ENCODE results near the gene PIM2.

PIM2 gene

DNA sequence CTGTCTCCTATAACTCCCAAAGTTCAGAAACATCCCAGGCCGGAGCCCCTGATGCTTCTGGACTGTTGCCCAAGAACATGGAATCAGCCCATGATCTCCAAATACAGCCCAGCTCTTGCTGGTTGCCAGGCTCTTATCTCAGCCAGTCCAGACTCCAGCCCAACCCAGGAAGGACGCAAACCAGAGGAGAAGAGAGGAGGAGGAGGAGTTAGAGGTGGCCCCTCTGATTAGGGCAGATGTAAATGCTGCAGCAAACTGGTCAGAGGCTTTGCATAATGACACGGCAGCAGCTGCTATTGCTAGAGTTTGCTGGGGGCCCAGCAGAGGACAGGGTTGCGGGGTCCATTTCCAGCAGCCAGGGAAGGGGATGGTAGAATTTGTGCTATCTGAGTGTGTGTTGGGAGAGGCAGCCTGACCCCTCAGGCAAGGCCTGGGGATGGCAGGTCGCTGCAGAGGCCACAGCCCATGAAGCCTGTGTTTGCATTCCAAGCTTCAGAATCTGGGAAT lies 42.8 kb upstream of the PIM2 start:
- TF ChIP-seq TAF1 (IDR thresholded peaks at IDR 0.05; ENCODE audit: borderline replicate concordance, insufficient read depth, low read length): no peak
- TF ChIP-seq FOXP2 (optimal IDR thresholded peaks at IDR 0.05; ENCODE audit: borderline replicate concordance, extremely low read depth, extremely low read length, insufficient read depth): no peak
- TF ChIP-seq, protein P1, sequence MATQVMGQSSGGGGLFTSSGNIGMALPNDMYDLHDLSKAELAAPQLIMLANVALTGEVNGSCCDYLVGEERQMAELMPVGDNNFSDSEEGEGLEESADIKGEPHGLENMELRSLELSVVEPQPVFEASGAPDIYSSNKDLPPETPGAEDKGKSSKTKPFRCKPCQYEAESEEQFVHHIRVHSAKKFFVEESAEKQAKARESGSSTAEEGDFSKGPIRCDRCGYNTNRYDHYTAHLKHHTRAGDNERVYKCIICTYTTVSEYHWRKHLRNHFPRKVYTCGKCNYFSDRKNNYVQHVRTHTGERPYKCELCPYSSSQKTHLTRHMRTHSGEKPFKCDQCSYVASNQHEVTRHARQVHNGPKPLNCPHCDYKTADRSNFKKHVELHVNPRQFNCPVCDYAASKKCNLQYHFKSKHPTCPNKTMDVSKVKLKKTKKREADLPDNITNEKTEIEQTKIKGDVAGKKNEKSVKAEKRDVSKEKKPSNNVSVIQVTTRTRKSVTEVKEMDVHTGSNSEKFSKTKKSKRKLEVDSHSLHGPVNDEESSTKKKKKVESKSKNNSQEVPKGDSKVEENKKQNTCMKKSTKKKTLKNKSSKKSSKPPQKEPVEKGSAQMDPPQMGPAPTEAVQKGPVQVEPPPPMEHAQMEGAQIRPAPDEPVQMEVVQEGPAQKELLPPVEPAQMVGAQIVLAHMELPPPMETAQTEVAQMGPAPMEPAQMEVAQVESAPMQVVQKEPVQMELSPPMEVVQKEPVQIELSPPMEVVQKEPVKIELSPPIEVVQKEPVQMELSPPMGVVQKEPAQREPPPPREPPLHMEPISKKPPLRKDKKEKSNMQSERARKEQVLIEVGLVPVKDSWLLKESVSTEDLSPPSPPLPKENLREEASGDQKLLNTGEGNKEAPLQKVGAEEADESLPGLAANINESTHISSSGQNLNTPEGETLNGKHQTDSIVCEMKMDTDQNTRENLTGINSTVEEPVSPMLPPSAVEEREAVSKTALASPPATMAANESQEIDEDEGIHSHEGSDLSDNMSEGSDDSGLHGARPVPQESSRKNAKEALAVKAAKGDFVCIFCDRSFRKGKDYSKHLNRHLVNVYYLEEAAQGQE (IDR thresholded peaks at IDR 0.05; ENCODE audit: insufficient read depth in 1 of 2, low read depth in 2 of 2, low read length in 2 of 2): no peak
- no peak for TF ChIP-seq SIN3A (IDR thresholded peaks at IDR 0.05; ENCODE audit: borderline replicate concordance, insufficient read depth, low read length)
- TF ChIP-seq POLR2AphosphoS5 (IDR thresholded peaks at IDR 0.05; ENCODE audit: low read depth, low read length): no peak

DNA sequence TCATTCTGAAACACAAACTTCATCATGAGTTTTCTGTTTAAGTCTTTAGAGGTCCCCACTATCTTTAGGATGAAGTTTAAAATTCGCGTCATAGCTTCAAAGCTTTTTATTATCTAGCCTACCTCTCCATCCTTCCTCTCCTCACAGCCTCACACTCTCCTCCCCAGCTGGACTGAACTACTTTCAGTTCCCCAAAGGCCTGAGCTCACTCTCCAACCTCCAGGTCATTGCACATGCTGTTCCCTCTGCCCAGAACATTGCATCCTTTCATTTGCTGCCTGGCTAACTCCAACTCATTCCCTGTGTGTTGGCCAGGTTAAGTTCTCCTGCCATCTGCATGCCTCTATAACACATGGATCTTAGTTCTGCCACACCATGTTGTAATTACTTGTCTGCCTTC lies 41.5 kb upstream of the PIM2 start:
- TF ChIP-seq SIN3A (IDR thresholded peaks at IDR 0.05; ENCODE audit: borderline replicate concordance, insufficient read depth, low read length) (no peak), FOXP2 (optimal IDR thresholded peaks at IDR 0.05; ENCODE audit: borderline replicate concordance, extremely low read depth, extremely low read length, insufficient read depth) (no peak), TAF1 (IDR thresholded peaks at IDR 0.05; ENCODE audit: borderline replicate concordance, insufficient read depth, low read length) (no peak), POLR2AphosphoS5 (IDR thresholded peaks at IDR 0.05; ENCODE audit: low read depth, low read length) (no peak)
- TF ChIP-seq, protein P1 (IDR thresholded peaks at IDR 0.05; ENCODE audit: insufficient read depth in 1 of 2, low read depth in 2 of 2, low read length in 2 of 2): no peak

DNA sequence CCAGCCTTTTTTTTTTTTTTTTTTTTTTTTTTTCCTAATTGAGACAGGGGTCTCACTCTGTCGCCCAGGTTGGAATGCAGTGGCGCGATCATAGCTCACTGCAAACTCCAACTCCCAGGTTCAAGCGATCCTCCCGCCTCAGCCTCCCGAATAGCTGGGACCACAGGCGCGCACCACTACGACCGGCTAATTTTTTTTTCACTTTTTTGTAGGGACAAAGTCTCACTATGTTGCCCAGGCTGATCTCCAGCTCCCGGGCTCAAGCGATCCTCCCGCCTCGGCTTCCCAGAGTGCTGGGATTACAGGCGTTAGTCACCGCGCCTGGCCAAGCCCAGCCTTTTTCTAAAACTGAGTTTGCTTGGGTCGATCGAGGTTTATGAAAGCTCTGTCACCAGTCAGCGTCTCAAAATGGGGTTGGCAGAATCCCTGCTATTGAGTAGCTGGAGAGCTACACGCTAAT lies 39.8 kb upstream of the PIM2 start:
- TF ChIP-seq, protein P1 (IDR thresholded peaks at IDR 0.05; ENCODE audit: insufficient read depth in 1 of 2, low read depth in 2 of 2, low read length in 2 of 2): 0 out of 4 replicates have a peak, but pooled peaks of 1 of the 2 experiments have one; percentile 19
- TF ChIP-seq POLR2AphosphoS5 (IDR thresholded peaks at IDR 0.05; ENCODE audit: low read depth, low read length): peak; percentile 56; the same call in 1 of the 2 replicates
- TF ChIP-seq FOXP2 (optimal IDR thresholded peaks at IDR 0.05; ENCODE audit: borderline replicate concordance, extremely low read depth, extremely low read length, insufficient read depth): no peak
- no peak for TF ChIP-seq SIN3A (IDR thresholded peaks at IDR 0.05; ENCODE audit: borderline replicate concordance, insufficient read depth, low read length)
- no peak for TF ChIP-seq TAF1 (IDR thresholded peaks at IDR 0.05; ENCODE audit: borderline replicate concordance, insufficient read depth, low read length)

DNA sequence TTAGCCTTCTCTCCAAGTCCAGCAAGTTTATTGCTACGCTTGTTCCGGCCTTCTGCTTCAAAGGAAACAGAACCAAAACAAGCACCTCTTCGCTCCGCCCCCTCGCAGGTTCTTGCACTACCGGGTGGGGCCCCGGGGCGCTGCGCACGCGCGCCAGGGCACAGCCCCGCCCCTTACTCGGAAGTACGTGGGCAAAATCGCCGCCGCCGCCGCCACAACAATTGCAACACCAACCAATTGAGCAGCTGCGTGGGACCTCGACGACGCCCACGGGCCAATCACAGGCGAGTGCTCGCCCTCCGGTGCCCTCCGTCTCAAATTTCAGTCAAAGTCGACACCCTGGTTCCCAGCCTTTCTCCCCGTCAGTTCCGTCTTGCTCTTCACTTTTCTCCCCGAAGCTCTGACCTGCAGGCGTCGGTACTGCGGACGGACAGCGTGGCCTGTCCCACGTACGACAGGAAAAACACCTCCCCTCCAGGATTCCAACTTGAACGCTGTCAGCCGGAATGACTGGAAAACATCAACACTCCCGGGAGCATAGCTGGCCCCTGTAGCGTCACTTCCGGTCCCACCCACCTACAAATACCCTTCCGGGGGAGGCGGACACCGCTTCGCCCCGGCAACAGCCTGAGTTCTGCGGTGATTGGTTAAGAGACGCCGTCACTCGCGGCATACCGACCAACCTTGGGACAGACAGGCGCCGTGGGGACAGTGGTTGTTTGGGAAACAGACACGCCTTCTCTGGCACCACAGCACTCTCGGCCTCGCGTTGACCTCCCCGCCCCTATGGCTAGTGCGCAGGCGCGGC lies 39.2 kb upstream of the PIM2 start:
- TF ChIP-seq, protein P1 (IDR thresholded peaks at IDR 0.05; ENCODE audit: insufficient read depth in 1 of 2, low read depth in 2 of 2, low read length in 2 of 2): no peak
- TF ChIP-seq POLR2AphosphoS5 (IDR thresholded peaks at IDR 0.05; ENCODE audit: low read depth, low read length) (0 out of 2 replicates have a peak, but pooled peaks have one; percentile 57), TAF1 (IDR thresholded peaks at IDR 0.05; ENCODE audit: borderline replicate concordance, insufficient read depth, low read length) (peak; percentile 46; the same call in 1 of the 2 replicates)

Data from PFSK-1 (cell line).